ENCODE measurements around the gene EYA2. TPM values are rescaled to one million over a fixed set of nuclear protein-coding genes. Genes with fewer than 3 reads are reported as not detected.
"Not testable (repeated sequence)": the region's sequence is repeated elsewhere in the genome, so short reads cannot be mapped to it uniquely, and the experiment has no call there.

EYA2 gene
- polyA plus RNA-seq, 1 donor: 1.5 TPM

- no peak for DNase-seq (ENCODE audit: low read depth)
Observed at GRCh38 chr20:46930640-46931339, 36.1 kb downstream of the EYA2 start.

DNA sequence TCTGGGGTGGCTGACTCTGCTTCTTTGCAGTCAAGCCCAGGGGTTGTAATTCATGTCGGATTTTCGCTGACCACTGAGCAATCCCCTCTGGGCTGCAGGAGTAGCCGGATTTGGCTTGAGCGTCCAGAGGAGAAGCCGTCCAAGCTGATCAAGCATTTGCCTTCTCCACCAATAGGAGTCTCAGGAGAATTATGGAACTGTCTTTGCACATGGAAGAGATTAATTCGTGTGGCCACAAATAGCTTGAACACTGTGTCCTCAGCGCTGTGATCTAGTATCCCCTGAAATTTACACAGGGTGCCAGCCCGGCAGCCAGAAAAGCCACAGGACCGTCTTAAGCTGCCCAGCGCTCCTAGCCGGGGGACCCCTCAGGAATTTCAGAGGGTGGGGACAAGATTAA, 37.1 kb downstream of the EYA2 start:
- DNase-seq (ENCODE audit: low read depth): no peak

- DNase-seq (ENCODE audit: low read depth): not testable (repeated sequence)
Observed at GRCh38 chr20:46932439-46932838, 37.8 kb downstream of the EYA2 start.

DNA sequence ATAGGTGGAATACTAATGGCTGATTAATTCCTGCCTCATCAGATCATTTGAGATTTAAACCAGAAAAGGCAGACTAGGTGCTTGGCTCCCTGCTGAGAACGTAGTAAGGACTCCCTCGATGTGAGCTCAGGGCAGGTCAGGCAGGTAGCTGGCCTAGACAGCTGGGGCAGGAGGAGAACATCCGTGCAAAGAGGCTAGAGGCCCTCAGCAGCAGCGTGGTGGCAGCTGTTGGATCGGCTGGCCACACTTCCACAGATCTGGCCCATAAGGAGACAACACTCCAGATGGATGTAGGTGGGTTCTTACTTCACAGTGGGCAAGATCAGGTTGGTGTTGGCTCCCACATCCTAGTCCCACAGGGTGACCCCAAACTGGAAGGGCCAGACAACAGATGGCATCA, 38.5 kb downstream of the EYA2 start:
- no peak for DNase-seq (ENCODE audit: low read depth)

DNA sequence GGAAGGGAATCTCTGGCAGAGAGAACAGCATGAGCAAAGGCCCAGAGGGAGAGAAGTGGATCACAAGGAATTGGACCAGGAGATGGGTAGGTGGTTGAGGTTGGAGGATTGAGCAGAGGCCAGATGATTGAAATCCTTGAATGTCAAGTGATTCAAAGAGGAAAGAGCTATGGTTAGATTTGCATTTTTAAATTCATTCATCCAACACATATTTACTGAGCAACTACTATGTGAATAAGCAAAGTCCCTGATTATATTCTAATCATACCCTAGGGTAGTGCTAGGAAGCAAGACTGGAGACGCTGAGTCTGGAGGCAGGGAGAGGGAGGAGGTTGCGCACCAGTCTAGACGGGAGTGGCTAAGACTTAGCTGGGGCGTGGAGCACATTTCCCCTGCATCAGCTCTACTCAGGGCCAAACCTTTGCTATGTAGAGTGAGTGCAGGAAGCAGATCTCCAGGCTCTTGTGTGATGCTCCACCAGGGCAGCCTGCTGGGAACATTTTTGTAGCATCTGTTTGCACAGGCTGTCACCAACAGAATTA, 40.2 kb downstream of the EYA2 start:
- DNase-seq (ENCODE audit: low read depth): no peak

- DNase-seq (ENCODE audit: low read depth): no peak
Observed at GRCh38 chr20:46935394-46936017, 40.9 kb downstream of the EYA2 start.

- no peak for DNase-seq (ENCODE audit: low read depth)
Observed at GRCh38 chr20:46936415-46937156, 41.9 kb downstream of the EYA2 start.

- DNase-seq (ENCODE audit: low read depth): no peak
Observed at GRCh38 chr20:46937157-46937523, 42.5 kb downstream of the EYA2 start.

- no peak for DNase-seq (ENCODE audit: low read depth)
Observed at GRCh38 chr20:46937533-46938226, 43.0 kb downstream of the EYA2 start.

DNA sequence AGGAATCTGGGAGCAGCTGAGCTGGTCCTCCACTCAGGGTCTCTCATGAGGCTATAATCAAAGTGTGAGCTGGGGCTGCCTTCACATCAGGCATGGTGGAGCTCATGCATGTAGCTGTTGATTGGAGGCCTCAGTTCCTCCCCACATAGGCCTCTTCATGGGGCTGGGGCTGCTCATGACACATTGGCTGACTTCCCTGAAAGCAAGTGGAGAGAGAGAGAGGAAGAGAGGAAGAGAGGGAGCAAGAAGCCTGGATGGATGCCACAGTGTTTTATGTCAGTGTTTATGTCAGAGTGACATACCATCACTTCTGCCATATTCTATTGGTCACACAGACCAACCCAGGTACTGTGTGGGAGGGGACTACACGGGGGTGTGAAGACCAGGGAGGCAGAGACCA, 43.8 kb downstream of the EYA2 start:
- no peak for DNase-seq (ENCODE audit: low read depth)

- DNase-seq (ENCODE audit: low read depth): no peak
Observed at GRCh38 chr20:46939031-46939965, 44.7 kb downstream of the EYA2 start.

GRCh38 chr20:46940616-46941015, 46.0 kb downstream of the EYA2 start:
- no peak for DNase-seq (ENCODE audit: low read depth)

GRCh38 chr20:46941404-46941803, 46.8 kb downstream of the EYA2 start:
- DNase-seq (ENCODE audit: low read depth): no peak

DNA sequence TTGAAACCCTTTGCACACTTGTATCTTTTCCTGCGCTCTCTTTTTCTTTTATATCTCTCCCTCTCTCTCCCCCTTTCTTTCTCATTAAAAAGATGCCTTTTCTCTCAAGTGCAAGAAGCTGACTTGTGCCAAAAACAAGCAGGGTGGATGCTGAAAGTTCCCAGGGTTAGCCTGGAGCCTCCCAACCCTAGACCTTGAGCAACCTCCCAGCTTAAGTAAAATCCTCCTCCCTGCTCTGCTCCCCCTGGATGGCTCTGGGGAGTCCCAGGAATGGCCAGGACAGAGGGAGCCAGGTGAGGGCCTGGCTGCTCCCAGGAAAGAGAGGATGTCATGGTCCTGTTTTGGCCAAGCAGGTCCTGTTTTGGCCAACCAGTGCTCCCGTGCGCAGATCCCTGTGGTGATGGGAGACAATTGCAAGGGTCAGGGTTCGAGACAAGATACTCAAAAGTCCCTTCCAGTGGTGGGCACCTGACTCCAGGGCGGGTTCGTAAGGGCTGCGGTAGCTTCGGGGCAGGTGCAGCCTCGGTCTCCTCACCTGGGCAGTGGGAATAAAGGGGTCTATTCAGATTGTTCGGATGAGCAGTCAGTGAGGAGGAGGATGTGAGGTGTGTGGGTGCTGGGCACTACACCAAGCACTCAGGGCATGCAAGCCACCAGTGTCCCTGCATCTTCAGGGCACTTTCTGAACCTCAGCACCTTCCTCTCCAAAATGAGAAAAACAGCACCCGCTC, 49.4 kb downstream of the EYA2 start:
- no peak for DNase-seq (ENCODE audit: low read depth)

- DNase-seq (ENCODE audit: low read depth): no peak
Observed at GRCh38 chr20:46945465-46945864, 50.8 kb downstream of the EYA2 start.

DNA sequence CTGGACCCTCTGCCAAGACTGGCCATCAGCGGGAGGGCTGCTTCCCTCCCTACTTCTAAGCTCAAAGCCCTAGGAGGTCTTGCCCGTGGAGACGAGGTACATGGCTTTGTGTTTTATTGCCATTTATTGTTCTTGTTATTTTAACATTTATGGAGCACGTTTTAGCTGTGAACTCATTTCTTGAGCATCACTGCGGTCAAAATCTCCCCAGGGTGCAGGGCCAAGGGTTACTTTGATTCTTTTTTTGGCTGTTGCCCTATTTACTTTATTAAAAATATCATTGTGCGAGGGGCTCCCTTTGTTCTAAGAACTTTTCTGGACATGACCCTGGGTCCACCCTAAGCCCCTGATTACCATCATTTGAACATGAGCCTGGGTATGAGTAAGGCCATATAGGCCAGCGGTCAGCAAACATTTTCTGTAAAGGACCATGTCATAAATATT, 51.6 kb downstream of the EYA2 start:
- DNase-seq (ENCODE audit: low read depth): no peak

DNA sequence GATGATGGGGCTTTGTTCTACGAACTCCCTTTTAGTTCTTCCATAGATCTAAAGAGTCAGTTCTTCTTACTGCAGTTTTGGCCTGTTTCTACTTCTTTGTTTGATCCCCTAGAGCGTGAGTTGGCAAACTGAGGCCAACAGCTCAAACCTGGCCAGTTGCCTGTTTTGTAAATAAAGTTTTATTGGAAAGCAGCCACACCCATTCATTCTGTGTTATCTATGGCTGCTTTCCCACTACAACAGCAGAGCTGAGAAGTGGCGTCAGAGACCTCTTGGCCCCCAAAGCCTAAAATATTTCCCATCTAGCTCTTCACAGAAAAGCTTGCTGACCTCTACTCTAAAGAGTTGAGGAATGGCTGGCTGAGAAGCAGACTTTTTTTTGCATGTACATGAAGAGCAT, 52.2 kb downstream of the EYA2 start:
- DNase-seq (ENCODE audit: low read depth): no peak

DNA sequence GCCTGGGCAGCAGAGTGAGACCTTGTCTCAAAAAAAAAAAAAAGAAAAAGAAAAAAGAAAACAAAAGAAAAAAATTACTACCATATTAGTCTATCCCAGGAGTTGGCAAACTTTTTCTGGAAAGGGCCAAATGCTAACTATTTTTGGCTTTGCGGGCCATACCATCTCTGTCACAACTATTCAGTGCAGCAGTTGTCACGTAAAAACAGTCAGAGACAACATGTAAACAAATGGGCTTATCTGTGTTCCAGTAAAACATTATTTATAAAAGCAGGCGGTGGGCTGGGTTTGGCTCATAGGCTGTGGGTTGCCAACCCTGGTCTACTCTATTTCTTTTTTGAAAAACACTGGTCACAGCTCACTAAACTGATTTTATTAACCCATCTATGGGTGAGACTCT, 53.4 kb downstream of the EYA2 start:
- DNase-seq (ENCODE audit: low read depth): no peak

DNA sequence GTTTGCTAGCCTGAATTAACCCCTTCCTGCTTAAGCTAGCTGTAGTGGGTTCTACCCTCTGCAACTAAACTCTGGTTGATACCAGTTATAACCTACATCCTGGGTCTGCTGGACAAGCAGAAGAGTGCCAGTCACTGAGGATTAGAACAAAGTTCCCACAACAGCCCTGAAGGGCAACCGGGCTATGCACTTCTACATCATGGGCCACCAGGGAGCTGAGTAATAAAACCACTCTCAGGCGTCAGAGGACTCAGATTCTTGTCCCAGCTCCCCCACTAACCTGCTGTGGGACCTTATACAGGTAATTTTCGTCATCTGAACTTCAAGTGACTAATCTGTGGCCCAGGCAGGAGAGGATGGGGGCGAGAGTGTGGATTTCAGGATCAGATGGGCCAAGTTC, 56.8 kb downstream of the EYA2 start:
- no peak for DNase-seq (ENCODE audit: low read depth)

- DNase-seq (ENCODE audit: low read depth): no peak
Observed at GRCh38 chr20:46951840-46952497, 57.3 kb downstream of the EYA2 start.
